Measurements from ENCODE around the gene SSTR4. TPM values are rescaled to one million over a fixed set of nuclear protein-coding genes. Genes with fewer than 3 reads are reported as not detected.

SSTR4 gene
- total RNA-seq, 1 experiment from 2014 or later: not detected

DNA sequence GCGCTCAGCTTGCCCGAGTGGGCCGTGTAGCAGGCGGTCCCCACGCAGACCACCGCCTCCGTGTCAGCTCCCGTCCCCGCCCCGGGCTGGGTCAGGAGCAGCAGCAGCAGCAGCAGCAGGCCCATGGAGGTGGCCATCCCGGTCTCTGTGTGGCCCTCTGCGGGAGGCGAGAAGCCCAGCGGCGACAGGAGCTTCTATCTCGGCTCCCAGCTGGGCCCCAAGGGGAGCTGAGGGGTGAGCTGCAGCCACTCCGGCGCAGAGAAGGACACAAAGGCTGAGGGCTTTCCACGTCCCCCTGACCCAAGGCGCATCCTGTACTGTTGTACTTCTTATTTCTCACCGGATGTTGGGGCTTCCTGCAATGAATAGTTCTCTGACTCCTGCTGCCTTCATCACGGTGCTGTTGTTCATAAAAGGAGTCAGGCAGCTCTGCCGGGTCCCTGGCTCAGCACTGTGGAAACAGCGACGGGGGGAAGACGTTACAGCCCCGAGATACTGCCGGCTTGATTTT lies 51.0 kb downstream of the SSTR4 start, which contains the start of gene CD93:
Gene CD93 (minus strand): TSS at position 269 of the 511 bp plus-strand sequence. CDS start 132 bp downstream, at position 137.
- no TSS peak for BruUV-seq (replicated peaks)
- DNase-seq: no peak
- CTCF ChIA-PET: interaction anchor here (1.3 kb wide), 1 partner anchor 115 kb away, joined by 3 read pairs; no protein-coding TSS in a partner anchor
- POLR2A ChIA-PET: no interaction called here
- TF ChIP-seq, protein P1, sequence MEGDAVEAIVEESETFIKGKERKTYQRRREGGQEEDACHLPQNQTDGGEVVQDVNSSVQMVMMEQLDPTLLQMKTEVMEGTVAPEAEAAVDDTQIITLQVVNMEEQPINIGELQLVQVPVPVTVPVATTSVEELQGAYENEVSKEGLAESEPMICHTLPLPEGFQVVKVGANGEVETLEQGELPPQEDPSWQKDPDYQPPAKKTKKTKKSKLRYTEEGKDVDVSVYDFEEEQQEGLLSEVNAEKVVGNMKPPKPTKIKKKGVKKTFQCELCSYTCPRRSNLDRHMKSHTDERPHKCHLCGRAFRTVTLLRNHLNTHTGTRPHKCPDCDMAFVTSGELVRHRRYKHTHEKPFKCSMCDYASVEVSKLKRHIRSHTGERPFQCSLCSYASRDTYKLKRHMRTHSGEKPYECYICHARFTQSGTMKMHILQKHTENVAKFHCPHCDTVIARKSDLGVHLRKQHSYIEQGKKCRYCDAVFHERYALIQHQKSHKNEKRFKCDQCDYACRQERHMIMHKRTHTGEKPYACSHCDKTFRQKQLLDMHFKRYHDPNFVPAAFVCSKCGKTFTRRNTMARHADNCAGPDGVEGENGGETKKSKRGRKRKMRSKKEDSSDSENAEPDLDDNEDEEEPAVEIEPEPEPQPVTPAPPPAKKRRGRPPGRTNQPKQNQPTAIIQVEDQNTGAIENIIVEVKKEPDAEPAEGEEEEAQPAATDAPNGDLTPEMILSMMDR (IDR thresholded peaks at IDR 0.05; ENCODE audit: insufficient read depth in 1 of 2, low read depth in 1 of 2, low read length in 1 of 2, severe bottlenecking in 1 of 2, unreplicated experiment in 1 of 2): no peak
- Histone ChIP-seq H3K27me3 (replicated peaks; ENCODE audit: control insufficient read depth, insufficient read depth, low read length) (no peaks in the 10 kb centered on the region), H3K4me3 (ENCODE audit: low read depth, low read length) (no peak within 1 kb of the TSS), H3K36me3 (ENCODE audit: control insufficient read depth, insufficient read depth, low read length) (no peaks in the 10 kb centered on the region), H3K4me1 (no peaks in the 10 kb centered on the region; the same call in 1 of the 2 replicates), H3K9me3 (no peaks in the 10 kb centered on the region)
- no peaks in the 10 kb centered on the region for H3K36me3 Mint-ChIP-seq (ENCODE audit: insufficient read depth, unreplicated experiment)
- H3K9me3 Mint-ChIP-seq (ENCODE audit: unreplicated experiment): no peaks in the 10 kb centered on the region
- H3K27me3 Mint-ChIP-seq (ENCODE audit: insufficient read depth, unreplicated experiment): no peaks in the 10 kb centered on the region
- H3K4me3 Mint-ChIP-seq (ENCODE audit: unreplicated experiment): no peak within 1 kb of the TSS
- peaks cover 6% of the 10 kb centered on the region for H3K4me1 Mint-ChIP-seq (ENCODE audit: low read depth, unreplicated experiment)
- H3K27ac Mint-ChIP-seq (ENCODE audit: unreplicated experiment): no peak within 1 kb of the TSS
- intact Hi-C loops (cut with micrococcal nuclease; ENCODE audit: unreplicated experiment): no loop called here

- ChIA-PET CTCF (interaction anchor here (1.3 kb wide), 1 partner anchor 114 kb away, joined by 3 read pairs; no protein-coding TSS in a partner anchor), POLR2A (no interaction called here)
- Mint-ChIP-seq H3K27ac (ENCODE audit: unreplicated experiment) (no peak overlapping the region), H3K27me3 (ENCODE audit: insufficient read depth, unreplicated experiment) (no peaks in the 10 kb centered on the region), H3K9me3 (ENCODE audit: unreplicated experiment) (no peaks in the 10 kb centered on the region), H3K4me1 (ENCODE audit: low read depth, unreplicated experiment) (peaks cover 6% of the 10 kb centered on the region), H3K4me3 (ENCODE audit: unreplicated experiment) (no peak overlapping the region), H3K36me3 (ENCODE audit: insufficient read depth, unreplicated experiment) (no peaks in the 10 kb centered on the region)
- no peak for DNase-seq
- H3K4me3 ChIP-seq (ENCODE audit: low read depth, low read length): no peak overlapping the region
- intact Hi-C loops (cut with micrococcal nuclease; ENCODE audit: unreplicated experiment): no loop called here
- BruUV-seq (replicated peaks): no TSS peak
- H3K36me3 ChIP-seq (ENCODE audit: control insufficient read depth, insufficient read depth, low read length): no peaks in the 10 kb centered on the region
- no peaks in the 10 kb centered on the region for H3K27me3 ChIP-seq (replicated peaks; ENCODE audit: control insufficient read depth, insufficient read depth, low read length)
- TF ChIP-seq, protein P1 (IDR thresholded peaks at IDR 0.05; ENCODE audit: insufficient read depth in 1 of 2, low read depth in 1 of 2, low read length in 1 of 2, severe bottlenecking in 1 of 2, unreplicated experiment in 1 of 2): no peak
- no peaks in the 10 kb centered on the region; the same call in 1 of the 2 replicates for H3K4me1 ChIP-seq
- no peaks in the 10 kb centered on the region for H3K9me3 ChIP-seq
Measured at GRCh38 chr20:23086931-23087411, 51.9 kb downstream of the SSTR4 start.

- H3K4me3 Mint-ChIP-seq (ENCODE audit: unreplicated experiment): no peak overlapping the region
- H3K4me1 Mint-ChIP-seq (ENCODE audit: low read depth, unreplicated experiment): no peaks in the 10 kb centered on the region
- BruUV-seq (replicated peaks): no TSS peak
- DNase-seq: no peak
- intact Hi-C loops (cut with micrococcal nuclease; ENCODE audit: unreplicated experiment): no loop called here
- no peaks in the 10 kb centered on the region for H3K36me3 Mint-ChIP-seq (ENCODE audit: insufficient read depth, unreplicated experiment)
- ChIA-PET POLR2A (no interaction called here), CTCF (no interaction called here)
- Histone ChIP-seq H3K4me3 (ENCODE audit: low read depth, low read length) (no peak overlapping the region), H3K27me3 (replicated peaks; ENCODE audit: control insufficient read depth, insufficient read depth, low read length) (no peaks in the 10 kb centered on the region), H3K4me1 (no peaks in the 10 kb centered on the region; the same call in 1 of the 2 replicates), H3K9me3 (no peaks in the 10 kb centered on the region), H3K36me3 (ENCODE audit: control insufficient read depth, insufficient read depth, low read length) (no peaks in the 10 kb centered on the region)
- no peaks in the 10 kb centered on the region for H3K9me3 Mint-ChIP-seq (ENCODE audit: unreplicated experiment)
- no peak overlapping the region for H3K27ac Mint-ChIP-seq (ENCODE audit: unreplicated experiment)
- TF ChIP-seq, protein P1 (IDR thresholded peaks at IDR 0.05; ENCODE audit: insufficient read depth in 1 of 2, low read depth in 1 of 2, low read length in 1 of 2, severe bottlenecking in 1 of 2, unreplicated experiment in 1 of 2): no peak
- H3K27me3 Mint-ChIP-seq (ENCODE audit: insufficient read depth, unreplicated experiment): no peaks in the 10 kb centered on the region
Measured at GRCh38 chr20:23087587-23088251, 52.6 kb downstream of the SSTR4 start.

Other genes with a start within 250 kb of the SSTR4 start
- 0.77 and 1.0 TPM in 2 replicates for gene THBD, start 14.4 kb downstream of the SSTR4 start, total RNA-seq (2022)
- not detected in 2 replicates for gene CD93, start 51.0 kb downstream of the SSTR4 start, total RNA-seq (2022)

Measured in Caco-2 (cell line).